Measurements from ENCODE around the gene NDST1.

NDST1 gene

DNA sequence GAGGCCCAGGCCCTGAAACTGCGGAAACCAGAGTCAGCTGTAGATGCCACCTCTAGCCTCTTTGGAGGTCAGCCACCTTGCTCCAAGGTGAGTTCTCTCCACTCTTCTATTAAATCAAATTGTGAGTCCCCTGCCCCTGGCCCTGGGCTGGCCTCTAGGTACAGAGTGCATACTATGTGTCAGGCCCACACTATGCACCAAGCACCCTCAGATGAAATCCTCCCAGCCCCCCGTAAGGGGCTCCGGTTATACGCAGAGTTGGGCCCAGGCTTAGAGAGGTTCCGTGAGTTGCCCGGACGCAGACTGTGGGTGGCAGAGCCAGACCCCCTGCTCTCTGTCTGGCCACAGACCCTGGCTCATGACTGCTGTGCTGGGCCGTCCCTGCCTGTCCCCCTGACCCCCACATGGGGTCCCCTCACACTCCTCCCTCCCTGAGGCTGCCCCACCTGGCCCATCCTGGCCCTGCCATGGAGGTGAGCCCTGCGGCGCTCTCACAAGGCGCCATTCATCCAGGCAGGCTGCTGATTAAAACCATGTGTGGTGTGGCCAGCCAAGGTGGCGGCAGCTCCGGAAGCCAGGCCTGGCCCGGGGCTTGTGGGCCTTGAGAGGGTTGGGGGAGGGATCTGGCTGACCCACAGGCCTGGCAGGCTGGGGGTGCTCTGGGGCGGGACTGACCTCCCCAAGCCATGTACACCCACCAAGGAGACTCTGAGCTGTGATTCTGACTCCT lies 67.1 kb downstream of the NDST1 start:
- H3K27me3 ChIP-seq (ENCODE audit: insufficient read depth, poor library complexity, severe bottlenecking) = no peaks in the 10 kb centered on the region
- H3K4me3 ChIP-seq (replicated peaks; ENCODE audit: insufficient read depth, low read length) = no peak overlapping the region
- H3K27ac ChIP-seq (replicated peaks) = no peak overlapping the region
- no peak for TF ChIP-seq POLR2AphosphoS5 (IDR thresholded peaks at IDR 0.05; ENCODE audit: low read depth)
- TF ChIP-seq, protein P1, sequence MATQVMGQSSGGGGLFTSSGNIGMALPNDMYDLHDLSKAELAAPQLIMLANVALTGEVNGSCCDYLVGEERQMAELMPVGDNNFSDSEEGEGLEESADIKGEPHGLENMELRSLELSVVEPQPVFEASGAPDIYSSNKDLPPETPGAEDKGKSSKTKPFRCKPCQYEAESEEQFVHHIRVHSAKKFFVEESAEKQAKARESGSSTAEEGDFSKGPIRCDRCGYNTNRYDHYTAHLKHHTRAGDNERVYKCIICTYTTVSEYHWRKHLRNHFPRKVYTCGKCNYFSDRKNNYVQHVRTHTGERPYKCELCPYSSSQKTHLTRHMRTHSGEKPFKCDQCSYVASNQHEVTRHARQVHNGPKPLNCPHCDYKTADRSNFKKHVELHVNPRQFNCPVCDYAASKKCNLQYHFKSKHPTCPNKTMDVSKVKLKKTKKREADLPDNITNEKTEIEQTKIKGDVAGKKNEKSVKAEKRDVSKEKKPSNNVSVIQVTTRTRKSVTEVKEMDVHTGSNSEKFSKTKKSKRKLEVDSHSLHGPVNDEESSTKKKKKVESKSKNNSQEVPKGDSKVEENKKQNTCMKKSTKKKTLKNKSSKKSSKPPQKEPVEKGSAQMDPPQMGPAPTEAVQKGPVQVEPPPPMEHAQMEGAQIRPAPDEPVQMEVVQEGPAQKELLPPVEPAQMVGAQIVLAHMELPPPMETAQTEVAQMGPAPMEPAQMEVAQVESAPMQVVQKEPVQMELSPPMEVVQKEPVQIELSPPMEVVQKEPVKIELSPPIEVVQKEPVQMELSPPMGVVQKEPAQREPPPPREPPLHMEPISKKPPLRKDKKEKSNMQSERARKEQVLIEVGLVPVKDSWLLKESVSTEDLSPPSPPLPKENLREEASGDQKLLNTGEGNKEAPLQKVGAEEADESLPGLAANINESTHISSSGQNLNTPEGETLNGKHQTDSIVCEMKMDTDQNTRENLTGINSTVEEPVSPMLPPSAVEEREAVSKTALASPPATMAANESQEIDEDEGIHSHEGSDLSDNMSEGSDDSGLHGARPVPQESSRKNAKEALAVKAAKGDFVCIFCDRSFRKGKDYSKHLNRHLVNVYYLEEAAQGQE (IDR thresholded peaks at IDR 0.05; ENCODE audit: insufficient replicate concordance, low read depth) = no peak
- TF ChIP-seq, protein P2, sequence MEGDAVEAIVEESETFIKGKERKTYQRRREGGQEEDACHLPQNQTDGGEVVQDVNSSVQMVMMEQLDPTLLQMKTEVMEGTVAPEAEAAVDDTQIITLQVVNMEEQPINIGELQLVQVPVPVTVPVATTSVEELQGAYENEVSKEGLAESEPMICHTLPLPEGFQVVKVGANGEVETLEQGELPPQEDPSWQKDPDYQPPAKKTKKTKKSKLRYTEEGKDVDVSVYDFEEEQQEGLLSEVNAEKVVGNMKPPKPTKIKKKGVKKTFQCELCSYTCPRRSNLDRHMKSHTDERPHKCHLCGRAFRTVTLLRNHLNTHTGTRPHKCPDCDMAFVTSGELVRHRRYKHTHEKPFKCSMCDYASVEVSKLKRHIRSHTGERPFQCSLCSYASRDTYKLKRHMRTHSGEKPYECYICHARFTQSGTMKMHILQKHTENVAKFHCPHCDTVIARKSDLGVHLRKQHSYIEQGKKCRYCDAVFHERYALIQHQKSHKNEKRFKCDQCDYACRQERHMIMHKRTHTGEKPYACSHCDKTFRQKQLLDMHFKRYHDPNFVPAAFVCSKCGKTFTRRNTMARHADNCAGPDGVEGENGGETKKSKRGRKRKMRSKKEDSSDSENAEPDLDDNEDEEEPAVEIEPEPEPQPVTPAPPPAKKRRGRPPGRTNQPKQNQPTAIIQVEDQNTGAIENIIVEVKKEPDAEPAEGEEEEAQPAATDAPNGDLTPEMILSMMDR (IDR thresholded peaks at IDR 0.05; ENCODE audit: insufficient read depth, low read length) = no peak
- no peak for TF ChIP-seq GABPA (IDR thresholded peaks at IDR 0.05; ENCODE audit: low read depth)
- TF ChIP-seq SPI1 (IDR thresholded peaks at IDR 0.05; ENCODE audit: borderline replicate concordance, low read depth) = no peak
- no peak for DNase-seq (ENCODE audit: low read depth in 1 of 2, low spot score in 1 of 2)

DNA sequence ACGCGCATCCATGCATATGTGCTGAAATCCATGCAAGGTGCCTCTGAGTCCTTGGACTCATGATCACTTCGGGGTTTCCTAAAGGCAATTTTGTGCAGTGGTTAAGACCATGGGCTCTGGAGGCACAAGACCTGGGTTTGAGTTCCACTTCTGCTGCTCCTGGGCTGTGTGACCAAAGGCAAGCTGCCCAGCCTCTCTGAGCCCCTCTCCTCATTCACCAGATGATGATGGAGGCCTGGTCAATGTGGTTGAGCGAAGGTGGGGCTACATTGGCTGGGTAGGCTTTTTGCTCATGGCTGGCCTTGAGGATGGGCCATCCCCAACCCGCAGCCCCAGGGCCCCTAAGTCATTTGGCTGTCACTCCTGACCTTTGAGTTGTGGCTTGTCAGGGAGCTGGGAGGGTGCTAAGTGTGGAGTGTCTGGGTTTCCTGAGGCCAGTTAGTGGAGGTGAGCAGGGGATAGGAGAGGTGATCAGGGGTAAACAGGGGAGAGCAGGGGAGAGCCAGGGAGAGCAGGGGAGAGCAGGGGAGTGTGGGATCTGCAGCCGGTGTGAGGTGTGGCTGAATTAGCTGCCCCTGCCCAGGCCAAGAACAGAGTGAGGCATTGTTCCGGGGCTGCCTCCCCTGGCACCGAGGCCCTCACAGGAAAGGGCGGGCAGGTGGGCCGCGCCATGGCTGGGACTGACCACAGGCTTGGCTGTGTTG lies 68.0 kb downstream of the NDST1 start:
- Histone ChIP-seq H3K27me3 (ENCODE audit: insufficient read depth, poor library complexity, severe bottlenecking) (no peaks in the 10 kb centered on the region), H3K4me3 (replicated peaks; ENCODE audit: insufficient read depth, low read length) (no peak overlapping the region), H3K27ac (replicated peaks) (no peak overlapping the region)
- DNase-seq (ENCODE audit: low read depth in 1 of 2, low spot score in 1 of 2) = no peak
- TF ChIP-seq SPI1 (IDR thresholded peaks at IDR 0.05; ENCODE audit: borderline replicate concordance, low read depth) (no peak), GABPA (IDR thresholded peaks at IDR 0.05; ENCODE audit: low read depth) (no peak), POLR2AphosphoS5 (IDR thresholded peaks at IDR 0.05; ENCODE audit: low read depth) (no peak)
- TF ChIP-seq, protein P1 (IDR thresholded peaks at IDR 0.05; ENCODE audit: insufficient replicate concordance, low read depth) = no peak
- TF ChIP-seq, protein P2 (IDR thresholded peaks at IDR 0.05; ENCODE audit: insufficient read depth, low read length) = no peak

DNA sequence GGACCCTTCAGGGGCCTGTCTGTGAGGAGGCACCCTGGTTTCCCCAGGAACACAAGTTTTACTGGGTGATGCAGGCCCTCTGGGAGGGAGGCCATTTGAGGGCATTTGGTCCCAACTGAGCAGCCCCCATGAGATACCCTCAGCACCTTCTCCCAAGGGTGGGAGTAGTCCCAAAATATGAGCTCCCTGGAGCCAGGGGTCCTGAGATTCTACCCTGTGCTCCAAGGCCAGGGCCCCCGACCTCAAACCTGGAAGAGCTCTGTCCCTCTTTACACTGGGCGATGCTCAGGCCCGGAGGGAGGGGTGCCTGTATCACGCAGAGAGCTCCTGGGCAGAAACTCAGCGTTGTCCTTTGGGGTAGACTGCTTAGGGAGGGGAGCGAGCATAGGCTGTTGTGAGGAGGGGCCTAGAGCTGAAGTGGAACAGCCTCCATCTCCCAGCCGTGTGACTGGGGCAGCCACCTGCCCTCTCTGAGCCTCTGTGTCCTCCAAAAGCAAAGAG lies 68.6 kb downstream of the NDST1 start:
- Histone ChIP-seq H3K27me3 (ENCODE audit: insufficient read depth, poor library complexity, severe bottlenecking) (no peaks in the 10 kb centered on the region), H3K27ac (replicated peaks) (no peak overlapping the region), H3K4me3 (replicated peaks; ENCODE audit: insufficient read depth, low read length) (no peak overlapping the region)
- DNase-seq (ENCODE audit: low read depth in 1 of 2, low spot score in 1 of 2) = no peak
- TF ChIP-seq POLR2AphosphoS5 (IDR thresholded peaks at IDR 0.05; ENCODE audit: low read depth) = no peak
- TF ChIP-seq, protein P2 (IDR thresholded peaks at IDR 0.05; ENCODE audit: insufficient read depth, low read length) = no peak
- TF ChIP-seq GABPA (IDR thresholded peaks at IDR 0.05; ENCODE audit: low read depth) = no peak
- no peak for TF ChIP-seq SPI1 (IDR thresholded peaks at IDR 0.05; ENCODE audit: borderline replicate concordance, low read depth)
- TF ChIP-seq, protein P1 (IDR thresholded peaks at IDR 0.05; ENCODE audit: insufficient replicate concordance, low read depth) = no peak

Data from HL-60 (cell line).